Measurements from ENCODE around the gene MRPL49. TPM values are rescaled to one million over a fixed set of nuclear protein-coding genes. Genes with fewer than 3 reads are reported as not detected.
A peak's percentile ranks its signal among the peaks of the same experiment; 100 is the strongest.
"Not testable (repeated sequence)": the region's sequence is repeated elsewhere in the genome, so short reads cannot be mapped to it uniquely, and the experiment has no call there.

The MRPL49 gene
- total RNA-seq, 1 donor from 2014 or later = 49.7 TPM

DNA sequence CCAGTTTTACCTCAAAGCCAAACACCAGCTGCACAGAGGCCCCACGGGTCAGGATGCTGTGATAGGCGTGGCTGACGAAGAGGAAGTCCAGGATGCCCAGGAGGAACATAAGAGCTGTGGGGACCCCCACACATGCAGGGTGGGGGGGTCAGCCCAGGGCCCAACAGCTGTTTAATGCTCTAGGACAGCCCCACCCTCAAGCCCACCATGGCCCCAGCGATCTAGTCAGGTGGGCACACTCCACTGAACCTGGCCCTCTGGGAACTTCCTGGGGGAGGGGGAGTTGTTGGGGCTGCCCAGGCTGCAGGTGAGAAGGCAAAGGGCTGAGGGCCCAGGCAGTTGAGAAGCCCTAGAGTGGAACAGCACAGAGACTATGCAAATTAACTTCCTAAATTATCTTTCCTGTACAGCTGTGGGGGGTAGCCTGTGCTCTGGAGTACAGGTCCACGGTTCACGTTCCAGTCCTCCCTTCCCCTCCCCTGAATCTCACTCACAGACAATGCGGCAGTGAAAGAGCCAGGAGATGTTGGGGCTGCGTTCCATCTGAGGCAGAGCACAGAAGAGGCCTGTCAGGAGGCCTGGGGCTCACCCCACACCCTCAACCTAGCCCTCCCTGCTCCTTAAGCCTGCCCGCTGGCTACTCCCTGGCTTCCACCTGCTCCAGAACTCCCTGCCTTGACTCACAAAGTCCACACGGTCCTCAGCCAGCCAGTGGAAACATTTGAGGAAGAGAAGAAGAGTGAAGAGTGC is 10.3 kb downstream of the MRPL49 start:
- no peak for DNase-seq (ENCODE audit: extremely low read depth, low read depth, low spot score)

DNA sequence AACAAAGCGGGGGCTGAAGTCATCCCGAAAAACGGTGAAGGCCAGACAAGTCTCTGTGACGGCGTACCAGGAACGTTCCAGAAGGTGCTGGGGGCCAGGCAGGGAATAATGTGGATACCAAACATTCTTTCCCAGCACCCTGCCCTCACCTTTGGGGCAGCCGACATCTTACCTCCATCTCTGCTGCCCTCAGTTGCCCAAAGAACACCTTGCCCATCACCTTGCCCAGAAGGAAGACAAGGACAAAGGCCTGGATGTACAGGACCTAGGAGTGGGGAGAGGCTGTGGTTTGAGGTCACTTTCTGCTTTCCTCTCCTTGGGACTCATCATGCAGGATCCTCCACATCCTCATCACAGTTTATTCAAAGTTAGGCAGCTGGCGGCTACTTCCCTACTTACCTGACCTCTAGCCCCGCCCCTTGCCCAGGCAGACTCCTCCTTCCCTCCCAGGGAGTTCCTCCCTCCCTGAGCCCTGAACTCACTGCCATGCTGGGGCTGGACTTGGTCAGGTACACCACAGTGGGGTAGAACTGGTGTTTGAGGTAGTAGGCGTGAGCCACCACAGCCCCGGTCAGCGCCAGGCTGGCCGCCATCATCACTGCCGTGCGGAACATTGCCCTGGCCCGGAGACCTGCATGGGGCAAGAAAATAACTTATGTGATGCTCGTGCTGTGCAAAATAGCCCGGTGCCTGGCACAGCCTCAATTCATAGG is 11.0 kb downstream of the MRPL49 start:
- DNase-seq (ENCODE audit: extremely low read depth, low read depth, low spot score) = no peak

DNA sequence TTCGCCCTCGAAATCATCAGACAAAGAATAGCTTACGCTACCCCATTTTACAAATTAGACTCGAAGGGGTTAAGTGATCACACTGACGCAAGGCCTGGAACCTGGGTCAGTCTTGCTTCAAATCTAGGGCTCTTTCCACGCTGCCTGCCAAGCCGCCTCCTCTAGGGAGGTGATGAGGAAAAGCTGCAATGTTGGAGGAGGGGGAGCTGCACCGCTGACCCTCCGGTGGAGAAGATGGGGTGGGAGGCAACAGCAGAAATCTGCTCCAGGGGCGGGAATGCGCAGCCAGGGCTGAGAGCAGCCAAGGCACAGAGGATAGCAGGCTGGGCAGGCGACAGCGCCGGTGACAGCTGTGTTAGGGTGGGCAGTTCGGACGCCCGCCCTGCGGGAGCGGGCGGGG is 11.6 kb downstream of the MRPL49 start:
- DNase-seq (ENCODE audit: extremely low read depth, low read depth, low spot score) = no peak

DNA sequence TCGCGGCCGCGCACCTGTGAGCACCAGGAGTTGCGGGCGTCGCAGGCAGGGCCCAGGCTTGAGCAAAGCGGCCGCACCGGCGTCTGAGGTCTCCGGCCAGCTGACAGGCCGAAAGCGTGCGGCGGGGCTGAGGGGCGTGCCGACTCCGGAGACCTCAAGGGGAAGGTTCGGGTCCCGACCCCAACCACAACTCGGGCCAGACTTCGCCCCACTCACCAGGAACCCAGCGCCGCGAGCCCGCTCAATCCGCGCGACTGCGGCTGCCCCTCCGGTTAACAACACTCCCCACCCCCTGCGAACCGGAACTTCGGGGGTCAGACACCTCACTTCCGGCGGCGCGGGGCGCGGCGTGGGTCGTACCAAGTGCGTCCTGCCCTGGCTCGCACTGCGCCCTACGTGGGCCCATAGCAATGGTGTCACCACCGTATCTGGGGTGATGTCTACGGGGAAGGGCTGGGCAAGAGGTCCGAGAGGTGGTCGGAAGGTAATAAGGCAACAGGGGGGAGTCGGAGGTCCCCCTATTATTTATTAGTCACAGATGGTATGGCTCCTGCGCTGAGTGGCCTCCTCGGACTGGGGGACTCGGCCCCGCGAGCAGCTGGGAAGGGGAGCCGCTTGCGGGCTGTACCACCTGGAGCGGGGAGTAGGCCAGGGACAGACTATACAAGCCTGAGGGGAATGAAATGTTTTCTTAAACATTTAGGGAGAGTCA is 12.3 kb downstream of the MRPL49 start, which contains the start of gene SYVN1:
Gene SYVN1, minus strand, starts transcription at position 280 of the 712 bp plus-strand sequence. CDS start 918 bp downstream, outside the sequence.
- no peak for DNase-seq (ENCODE audit: extremely low read depth, low read depth, low spot score)

DNA sequence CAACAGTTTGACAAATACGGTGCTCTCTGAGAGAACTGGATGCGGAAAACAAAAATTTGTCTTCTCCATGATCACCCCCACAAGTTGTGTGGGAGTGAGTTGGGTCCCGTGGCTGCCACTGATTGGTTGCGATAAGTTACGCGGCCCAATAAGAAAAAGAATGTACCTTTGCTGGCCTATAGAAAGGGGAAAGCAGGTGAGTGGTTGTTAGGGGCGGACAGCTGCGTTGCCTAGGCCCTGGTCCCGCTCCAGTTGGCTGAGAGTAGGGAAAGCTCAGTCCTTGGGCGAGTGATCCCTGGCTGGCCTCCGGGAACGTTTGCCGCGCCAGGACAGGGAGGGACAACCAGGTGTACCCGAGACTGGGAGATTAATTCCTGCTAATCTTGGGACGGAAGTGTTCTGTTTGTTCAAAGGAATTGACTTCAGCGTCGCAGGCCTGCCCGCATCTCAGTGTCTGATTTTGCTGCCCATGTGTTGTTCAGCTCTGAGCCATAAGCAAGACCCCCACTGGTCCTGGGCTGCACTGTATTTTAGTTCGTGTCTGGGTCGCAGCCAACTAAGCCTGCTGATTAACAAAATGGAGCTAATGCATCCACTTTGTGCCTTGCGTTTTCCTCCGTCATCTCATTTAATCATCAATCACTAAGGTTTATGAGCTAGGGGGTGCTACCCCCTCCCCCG is 13.0 kb downstream of the MRPL49 start:
- peak; percentile 85 for DNase-seq (ENCODE audit: extremely low read depth, low read depth, low spot score)

DNA sequence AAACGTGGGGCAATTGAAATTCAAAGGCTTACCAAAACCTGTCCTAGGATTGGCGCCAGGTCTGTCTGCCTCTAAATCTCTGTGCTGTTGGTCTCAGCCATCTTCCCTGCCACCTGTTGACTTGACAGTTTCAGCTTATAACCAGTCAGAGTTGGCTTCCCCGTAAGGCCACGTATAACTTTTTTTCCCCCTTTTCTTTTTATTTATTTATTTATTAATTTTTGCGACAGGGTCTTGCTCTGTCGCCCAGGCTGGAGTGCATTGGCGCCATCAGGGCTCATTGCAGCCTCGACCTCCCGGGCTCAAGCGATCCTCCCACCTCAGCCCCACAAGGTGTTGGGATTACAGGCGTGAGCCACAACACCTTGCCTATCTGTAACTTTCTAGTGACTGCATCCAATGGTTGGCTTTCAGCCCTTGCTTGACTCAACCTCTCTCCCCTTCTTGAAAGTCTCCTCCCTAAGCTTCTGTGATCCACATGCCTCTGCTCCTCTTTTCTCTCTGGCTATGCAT is 13.6 kb downstream of the MRPL49 start:
- DNase-seq (ENCODE audit: extremely low read depth, low read depth, low spot score) = no peak

DNA sequence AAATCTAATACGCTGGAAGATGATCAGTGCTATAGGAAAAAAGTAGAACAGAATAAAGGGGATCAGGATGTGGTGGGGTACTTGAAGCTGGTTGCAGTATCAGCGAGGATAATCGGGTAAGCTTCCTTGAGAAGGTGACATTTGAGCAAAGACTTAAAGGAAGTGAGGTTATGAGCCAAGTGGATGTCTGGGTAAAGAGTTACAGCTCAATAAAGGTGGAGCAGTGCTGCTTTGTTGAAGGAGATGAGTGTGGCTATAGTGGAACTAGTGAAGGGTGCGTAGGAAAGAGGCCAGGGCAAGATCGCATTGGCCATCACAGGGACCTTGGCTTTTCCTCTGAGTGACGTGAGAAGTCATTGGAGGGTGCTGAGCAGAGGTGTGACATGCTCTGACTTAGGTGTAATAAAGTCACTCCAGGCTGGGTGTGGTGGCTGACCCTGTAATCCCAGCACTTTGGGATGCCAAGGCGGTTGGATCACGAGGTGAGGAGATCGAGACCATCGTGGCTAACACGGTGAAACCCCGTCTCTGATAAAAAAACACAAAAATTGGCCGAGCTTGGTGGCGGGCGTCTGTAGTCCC is 14.5 kb downstream of the MRPL49 start:
- DNase-seq (ENCODE audit: extremely low read depth, low read depth, low spot score) = no peak

DNA sequence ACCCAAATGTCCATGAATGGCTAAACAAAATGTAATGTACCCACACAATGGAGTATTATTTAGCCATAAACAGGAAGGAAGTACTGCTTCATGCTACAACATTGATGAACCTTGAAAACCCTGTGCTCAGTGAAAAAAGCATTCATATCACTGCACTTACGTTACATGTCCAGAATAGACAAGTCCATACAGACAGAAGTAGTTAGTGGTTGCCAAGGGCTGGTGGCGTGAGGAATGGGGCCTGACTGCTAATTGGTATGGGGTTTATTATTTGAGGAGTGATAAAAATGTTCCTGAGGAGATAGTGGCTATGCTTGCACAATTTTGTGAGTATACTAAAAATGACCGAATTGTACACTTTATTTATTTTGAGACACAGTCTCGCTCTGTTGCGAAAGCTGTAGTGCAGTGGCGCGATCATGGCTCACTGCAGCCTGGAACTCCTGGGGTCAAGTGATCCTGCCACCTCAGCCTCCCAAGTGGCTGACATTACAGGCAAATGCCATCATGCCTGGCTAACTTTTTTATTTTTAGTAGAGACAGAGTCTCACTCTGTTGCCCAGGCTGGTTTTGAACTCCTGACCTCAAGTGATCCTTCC is 19.9 kb downstream of the MRPL49 start:
- DNase-seq (ENCODE audit: extremely low read depth, low read depth, low spot score) = no peak

DNA sequence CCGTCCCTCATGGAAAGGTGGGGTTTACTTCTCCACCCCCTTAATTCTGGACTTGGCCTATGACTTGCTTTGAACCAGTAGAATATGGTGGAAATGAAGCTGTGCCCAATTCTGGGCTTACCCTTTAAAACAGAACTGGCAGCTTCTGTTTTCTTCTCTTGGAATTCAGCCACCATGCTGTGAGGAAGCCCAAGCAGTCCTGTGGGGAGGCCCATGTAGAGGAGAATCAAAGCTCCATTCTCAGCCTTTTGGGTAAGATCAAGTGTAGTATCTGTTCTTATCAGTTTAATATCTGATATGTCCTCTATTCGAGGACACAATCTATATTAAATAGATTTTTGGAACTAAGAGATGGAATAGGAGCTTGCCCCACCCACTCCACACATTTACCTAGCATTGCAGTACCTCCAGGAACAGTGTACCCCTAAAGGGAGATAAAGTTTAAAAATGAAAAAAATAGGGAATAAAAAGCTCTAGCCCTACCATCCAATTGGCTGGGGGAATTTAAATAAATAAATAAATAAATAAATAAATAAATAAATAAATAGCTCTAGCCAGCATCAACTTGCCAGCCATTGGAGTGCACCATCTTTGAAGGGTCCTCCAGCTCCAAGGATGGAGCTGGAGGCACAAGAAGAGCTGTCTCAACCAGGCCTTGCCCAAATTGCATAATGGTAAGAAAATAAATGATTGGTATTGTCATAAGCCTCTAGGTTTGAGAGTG is 25.4 kb downstream of the MRPL49 start:
- DNase-seq (ENCODE audit: extremely low read depth, low read depth, low spot score) = no peak

DNA sequence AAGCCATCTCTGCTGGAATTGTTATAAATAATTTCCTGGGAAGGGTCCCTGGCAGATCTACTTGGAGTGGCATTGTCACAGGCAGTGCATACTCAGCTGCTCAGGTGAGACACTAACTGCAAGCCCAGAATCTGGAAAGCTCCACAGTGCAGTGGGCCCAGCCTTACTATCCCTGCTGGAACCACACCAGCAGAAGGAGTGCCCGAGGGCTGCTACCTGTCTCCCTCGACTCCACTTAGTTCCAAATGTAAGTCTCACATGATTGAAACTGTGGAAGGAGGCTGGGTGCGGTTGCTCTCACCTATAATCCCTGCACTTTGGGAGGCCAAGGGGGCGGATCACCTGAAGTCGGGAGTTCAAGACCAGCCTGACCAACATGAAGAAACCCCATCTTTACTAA is 26.5 kb downstream of the MRPL49 start:
- DNase-seq (ENCODE audit: extremely low read depth, low read depth, low spot score) = no peak

DNA sequence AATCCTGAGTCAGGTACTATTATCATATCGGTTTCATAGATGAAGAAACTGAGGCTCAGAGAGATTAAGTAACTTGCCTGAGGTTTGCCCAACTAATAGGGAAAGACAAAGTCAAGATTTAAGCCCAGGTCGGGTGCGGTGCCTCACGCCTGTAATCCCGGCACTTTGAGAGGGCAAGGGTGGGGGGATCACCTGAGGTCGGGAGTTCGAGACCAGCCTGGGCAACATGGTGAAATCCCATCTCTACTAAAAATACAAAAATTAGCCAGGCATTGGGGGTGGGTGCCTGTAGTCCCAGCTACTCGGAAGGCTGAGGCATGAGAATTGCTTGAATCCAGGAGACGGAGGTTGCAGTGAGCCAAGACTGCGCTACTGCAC is 28.0 kb downstream of the MRPL49 start:
- not testable (repeated sequence) for DNase-seq (ENCODE audit: extremely low read depth, low read depth, low spot score)

DNA sequence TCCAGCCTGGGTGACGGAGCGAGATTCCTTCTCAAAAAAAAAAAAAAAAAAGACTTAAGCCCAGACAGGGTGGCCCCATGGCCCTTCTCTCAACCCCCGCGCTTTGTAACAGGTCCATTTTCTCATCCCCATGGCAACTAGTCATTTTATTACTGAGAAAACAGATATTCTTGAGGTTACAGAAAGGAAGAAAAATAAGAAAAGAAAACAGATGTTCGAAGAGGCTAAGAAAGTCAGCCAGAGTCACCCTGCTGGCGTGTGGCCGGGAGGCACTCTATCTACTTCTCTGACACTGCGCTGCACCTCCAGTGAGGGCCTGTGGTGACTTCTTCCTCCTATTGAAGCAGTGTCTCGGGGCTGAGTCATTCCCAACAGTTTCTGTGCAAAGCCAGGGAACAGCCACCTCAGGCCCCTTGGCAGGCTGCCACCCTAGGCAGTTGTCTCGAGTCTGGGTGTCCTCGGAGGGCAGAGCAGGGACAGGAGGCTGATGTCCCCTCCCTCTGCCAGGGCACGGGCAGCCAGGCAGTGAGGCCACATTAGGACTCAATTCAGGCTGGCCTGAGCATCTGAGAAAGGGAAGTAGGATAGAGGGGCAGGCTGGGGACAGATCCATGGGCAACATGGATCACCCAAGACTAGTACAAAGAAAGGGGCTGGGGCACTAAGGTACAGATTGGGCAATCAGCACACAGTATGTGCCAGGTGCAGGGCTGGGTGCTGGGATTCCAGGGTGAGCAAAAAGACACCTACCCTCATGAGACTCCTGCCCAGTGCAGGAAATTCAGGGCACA is 28.6 kb downstream of the MRPL49 start:
- DNase-seq (ENCODE audit: extremely low read depth, low read depth, low spot score) = no peak

DNA sequence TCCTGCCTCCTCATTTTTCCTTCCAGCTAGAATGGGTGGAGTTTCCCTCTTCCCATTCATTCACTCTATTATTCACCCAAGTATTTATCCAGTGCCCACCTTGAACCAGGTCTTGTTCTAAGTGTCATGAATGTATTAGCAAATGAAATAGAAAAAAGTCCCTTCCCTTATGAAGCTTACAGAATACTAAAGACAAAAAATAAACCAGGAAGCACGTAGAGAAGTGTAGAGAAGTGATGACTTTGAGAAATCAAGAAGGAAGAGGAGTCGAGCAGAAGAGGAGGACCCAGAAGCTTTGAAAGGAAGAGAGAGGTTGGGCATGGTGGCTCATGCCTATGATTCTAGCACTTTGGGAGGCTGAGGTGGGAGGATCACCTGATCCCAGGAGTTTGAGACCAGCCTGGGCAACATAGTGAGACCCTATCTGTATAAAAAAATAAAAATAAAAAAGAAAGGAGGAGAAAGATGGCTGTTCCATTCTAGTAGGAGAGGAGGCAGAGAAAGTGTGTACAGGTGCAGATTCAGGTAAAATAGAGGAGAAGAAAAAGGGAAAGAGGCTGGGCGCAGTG is 29.3 kb downstream of the MRPL49 start:
- no peak for DNase-seq (ENCODE audit: extremely low read depth, low read depth, low spot score)

DNA sequence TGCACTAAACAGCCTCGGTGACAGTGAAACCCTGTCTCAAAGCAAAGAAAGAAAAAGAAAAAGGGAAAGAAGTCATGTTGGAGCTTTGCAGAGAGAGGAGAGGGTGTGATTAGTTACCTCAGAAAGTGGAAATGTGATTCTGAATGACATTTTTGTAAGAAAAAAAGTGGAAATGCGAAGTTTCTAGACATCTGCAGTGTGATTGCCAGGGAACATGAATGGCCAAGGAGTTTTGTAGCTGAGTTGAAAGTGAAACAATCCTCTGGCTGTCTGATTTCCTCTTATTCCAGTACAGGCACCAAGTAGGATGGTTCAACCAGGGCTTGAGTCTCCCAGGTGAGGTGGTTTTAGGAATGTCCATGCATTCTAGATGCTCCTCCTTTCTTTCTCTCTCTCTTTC is 30.0 kb downstream of the MRPL49 start:
- DNase-seq (ENCODE audit: extremely low read depth, low read depth, low spot score) = no peak

DNA sequence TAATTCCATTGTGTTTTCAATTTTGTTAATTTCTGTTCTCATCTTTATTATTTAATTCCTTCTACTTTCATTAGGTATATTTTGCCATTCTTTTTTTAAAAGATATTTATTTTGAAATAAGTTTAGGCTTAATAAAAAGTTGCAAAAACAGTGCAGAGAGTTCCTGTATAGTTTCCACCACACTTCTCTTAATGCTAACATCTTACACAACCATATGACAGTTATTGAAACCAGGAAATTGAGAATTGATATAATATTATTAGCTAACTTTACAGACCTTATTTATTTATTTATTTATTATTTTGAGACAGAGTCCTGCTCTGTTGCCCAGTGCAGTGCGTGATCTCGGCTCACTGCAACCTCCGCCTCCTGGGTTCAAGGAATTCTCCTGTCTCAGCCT is 34.1 kb downstream of the MRPL49 start:
- no peak for DNase-seq (ENCODE audit: extremely low read depth, low read depth, low spot score)

DNA sequence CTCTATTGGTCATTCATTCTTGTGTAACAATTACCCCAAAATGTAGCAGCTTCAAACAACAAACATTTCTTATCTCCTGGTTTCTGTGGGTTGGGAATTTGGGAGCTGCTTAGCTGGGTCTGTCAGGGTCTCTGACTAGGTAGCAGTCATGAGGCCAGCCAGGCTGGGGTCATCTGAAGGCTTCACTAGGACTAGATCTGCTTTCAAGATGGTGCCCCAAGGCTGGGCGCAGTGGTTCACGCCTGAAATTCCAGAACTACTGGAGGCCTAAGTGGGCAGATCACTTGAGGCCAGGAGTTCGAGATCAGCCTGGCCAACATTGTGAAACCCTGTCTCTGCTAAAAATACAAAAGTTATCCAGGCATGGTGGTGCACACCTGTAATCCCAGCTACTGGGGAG is 34.8 kb downstream of the MRPL49 start:
- no peak for DNase-seq (ENCODE audit: extremely low read depth, low read depth, low spot score)

DNA sequence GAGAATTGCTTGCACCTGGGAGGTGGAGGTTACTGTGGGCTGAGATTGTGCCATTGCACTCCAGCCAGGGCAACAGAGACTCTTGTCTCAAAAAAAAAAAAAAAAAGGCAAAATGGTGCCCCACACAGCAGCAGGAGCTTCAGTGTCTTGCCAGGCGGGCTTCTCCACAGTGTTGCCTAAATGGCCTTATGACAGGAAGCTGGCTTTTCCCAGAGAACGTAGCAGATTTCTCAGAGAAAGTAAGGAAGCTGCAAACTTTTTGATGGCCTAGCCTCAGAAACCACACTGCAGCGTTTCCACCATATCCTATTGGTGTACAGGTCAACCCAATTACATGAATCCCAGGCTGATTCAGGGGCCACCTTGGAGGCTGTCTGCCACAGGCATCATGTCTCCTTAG is 35.2 kb downstream of the MRPL49 start:
- no peak for DNase-seq (ENCODE audit: extremely low read depth, low read depth, low spot score)

DNA sequence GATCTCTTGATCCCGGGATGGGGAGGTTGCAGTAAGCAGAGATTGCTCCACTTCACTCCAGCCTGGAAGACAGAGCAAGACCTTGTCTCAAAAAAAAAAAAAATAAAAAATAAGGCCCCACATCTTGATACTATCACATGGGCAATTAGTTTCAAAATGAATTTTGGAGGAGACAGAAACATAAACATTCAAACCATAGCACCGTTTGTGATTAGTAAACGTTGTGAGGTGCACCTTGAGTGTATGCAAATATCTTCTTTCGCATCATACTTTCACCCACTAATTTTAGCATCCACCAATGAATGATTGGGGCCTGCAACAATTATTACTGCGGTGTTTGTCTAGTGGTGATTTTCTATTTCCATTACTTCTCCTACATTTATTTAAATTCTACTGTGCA is 36.9 kb downstream of the MRPL49 start:
- no peak for DNase-seq (ENCODE audit: extremely low read depth, low read depth, low spot score)
